Activated CD8-positive, alpha-beta memory T cell treated with anti-CD3 and anti-CD28 coated beads for 36 hours (primary cell): Measurements from ENCODE around the gene CCDC6. TPM values are rescaled to one million over a fixed set of nuclear protein-coding genes. Genes with fewer than 3 reads are reported as not detected.
"Not testable (repeated sequence)": the region's sequence is repeated elsewhere in the genome, so short reads cannot be mapped to it uniquely, and the experiment has no call there.

Source experiments
- CTCF ChIA-PET: fragments of 350-600 bp; sonication (Branson Sonifier 250); formaldehyde crosslinking; loops from one replicate; lab custom pipeline; 2021; ENCODE audit warnings: antibody characterized with exemption; lab: Charles Lee
- POLR2A ChIA-PET: fragments of 350-600 bp; sonication (Branson Sonifier 250); formaldehyde crosslinking; loops from one replicate; lab custom pipeline; 2021; ENCODE audit warnings: antibody characterized with exemption; lab: Charles Lee
- total RNA-seq, 2 experiments: library from RNA; stranded (reverse); gene quantifications; one replicate each; pipeline ENCODE4 v1.2.3, GENCODE V29; 2021

Gene CCDC6
- total RNA-seq = 10 to 100 TPM; 55.4 to 55.9 TPM

DNA sequence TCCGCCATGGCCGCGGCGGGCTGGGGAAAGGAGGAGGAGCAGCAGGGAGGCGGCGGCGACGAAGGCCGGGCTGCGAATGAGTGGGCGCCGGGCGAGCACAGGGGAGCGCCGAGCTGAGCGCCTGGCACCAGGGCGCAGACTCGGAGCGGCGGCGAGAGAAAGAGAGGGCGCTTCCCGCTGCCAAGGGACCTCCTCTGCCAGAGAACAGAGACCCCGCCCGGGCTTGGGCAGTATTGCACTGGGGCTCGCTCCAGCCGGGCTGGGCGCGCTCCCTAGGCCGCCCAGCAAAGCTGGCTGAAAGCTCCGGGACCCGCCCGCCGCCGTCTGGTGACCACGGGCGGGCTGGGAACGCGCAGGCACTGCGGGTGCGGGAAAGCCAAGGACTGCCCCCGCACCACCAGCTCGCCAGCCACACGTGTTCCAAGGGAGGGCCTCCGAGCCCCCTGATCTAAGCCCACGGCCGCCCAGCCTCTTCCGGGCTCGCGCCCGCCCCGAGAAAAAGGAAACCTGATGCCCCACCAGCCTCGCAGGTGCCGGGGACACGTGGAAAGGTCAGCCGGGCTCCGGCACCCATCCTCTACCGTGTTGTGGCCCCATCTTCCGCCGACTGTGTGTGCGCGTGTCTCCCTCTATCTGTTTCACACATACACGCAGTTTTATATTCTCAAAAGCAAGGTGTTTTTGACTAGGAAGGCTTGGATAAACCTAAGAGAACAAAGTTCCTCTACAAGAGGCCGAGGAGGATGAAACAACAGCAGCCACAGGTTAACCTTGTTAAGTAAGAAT is at the start of gene CCDC6:
Gene CCDC6 (minus strand): TSS at position 140 of the 786 bp plus-strand sequence. CDS start 132 bp downstream, at position 8.
- ChIA-PET CTCF (interaction anchor here (0.7 to 3.7 kb wide), 12 partner anchors 18 to 99 kb away, joined by 3 to 19 read pairs (median 5); no protein-coding TSS in a partner anchor), POLR2A (interaction anchor here (0.8 to 4.5 kb wide), 7 partner anchors 19 to 93 kb away, joined by 3 to 35 read pairs (median 7); no protein-coding TSS in a partner anchor)

DNA sequence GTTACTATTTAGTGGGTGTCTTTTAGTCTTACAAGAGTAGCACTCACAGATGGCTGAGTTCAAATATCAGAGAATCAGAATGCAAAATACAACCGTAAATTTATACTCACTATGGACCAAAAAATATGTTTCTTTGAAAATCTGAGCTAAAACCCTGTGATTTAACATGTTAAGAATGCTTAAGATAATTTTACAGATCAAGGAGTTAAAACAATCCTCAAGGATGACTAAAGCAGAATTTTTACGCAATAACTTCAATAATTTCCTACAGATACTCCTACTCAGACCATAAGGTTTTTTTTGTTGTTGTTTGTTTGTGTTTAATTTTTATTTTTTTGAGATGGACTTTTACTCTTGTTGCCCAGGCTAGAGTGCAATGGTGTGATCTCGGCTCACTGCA is 47.9 kb upstream of the CCDC6 start:
- CTCF ChIA-PET = no interaction called here
- POLR2A ChIA-PET = no interaction called here

DNA sequence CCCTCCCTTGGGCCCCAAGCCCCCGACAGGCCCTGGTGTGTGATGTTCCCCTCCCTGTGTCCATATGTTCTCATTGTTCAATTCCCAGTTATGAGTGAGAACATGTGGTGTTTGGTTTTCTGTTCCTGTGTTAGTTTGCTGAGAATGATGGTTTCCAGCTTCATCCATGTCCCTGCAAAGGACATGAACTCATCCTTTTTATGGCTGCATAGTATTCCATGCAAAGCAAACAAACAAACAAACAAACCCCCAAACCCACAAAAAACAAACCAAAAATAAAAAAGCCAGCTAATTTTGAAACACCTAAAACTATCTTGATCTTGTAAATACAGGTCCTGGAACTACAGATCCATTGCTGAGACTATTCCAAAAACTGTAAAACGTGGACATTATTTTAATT is 47.4 kb upstream of the CCDC6 start:
- POLR2A ChIA-PET, CTCF ChIA-PET: not testable (repeated sequence)

DNA sequence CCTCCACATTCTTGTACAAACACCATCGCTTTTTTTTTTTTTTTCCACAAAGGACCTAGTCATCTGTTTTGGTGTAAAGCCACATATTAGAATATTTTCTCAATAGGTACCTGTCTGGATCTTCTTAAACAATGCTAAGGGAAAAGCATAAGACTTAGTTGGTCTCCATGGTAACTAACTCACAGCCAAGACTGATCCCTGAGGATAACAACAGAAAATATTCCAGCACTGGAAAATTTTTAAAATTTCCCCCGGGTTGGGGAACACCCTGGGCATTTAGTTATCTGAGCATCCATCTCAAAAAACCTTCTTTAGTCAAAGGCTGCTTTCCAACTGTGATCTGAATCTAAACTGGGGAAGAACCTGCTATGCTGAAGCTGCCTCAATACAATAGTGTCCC is 43.7 kb upstream of the CCDC6 start:
- ChIA-PET POLR2A (no interaction called here), CTCF (no interaction called here)

DNA sequence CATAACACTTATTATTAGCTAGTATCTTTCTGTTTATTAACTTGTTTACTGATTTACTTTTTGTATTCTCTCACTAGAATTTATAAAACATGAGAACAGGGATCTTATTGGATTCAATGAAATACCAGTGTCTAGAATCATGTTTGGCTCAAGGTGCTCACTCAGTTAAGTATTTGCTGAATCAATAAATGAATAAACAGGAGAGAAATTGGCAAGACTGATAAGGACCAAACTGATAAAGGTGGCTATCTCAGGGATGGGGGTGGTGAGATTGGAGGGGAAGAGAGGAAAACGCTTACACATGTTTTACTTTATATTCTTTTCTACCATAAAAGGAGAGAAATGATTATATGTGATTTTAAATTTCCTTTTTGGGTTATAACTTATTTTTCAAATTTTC is 43.3 kb upstream of the CCDC6 start:
- ChIA-PET CTCF (no interaction called here), POLR2A (no interaction called here)

DNA sequence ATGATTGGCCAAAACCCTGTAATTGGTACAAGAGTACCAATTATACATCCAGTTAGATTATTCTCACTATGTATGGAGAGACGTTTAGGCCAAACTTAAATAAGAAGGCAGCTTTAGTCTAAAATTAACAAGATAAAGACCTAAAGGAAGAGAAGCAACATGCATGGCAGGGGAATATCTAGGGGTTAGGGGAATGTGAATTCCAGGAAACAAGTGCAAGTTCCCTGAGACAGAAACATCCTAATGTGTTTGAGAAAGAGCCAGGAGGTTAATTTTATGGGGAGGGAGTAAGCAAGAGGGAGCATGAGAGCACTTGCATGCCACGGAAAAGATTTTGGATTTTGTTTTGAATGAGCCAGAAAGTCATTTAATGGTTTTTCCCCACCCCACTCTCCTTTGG is 39.6 kb upstream of the CCDC6 start:
- POLR2A ChIA-PET = no interaction called here
- CTCF ChIA-PET = no interaction called here

DNA sequence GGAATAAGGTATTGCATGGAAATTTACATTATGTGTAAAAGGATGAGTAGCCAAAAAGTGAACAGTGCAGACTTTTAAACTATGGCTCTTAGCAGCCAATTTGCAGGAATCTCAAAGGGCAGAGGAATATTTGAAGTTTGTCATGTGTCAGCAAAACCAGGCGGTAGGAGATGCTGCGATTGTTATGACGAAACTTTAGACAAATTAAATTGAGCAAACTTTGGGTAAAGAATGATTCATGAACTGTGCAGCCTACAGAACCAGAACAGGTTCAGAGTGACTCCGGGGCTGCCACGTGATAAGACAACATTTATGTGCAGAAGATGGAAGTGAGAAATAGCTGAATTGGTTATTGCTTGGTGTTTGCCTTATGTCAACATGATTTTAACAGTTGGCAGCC is 39.2 kb upstream of the CCDC6 start:
- CTCF ChIA-PET = no interaction called here
- POLR2A ChIA-PET = no interaction called here

DNA sequence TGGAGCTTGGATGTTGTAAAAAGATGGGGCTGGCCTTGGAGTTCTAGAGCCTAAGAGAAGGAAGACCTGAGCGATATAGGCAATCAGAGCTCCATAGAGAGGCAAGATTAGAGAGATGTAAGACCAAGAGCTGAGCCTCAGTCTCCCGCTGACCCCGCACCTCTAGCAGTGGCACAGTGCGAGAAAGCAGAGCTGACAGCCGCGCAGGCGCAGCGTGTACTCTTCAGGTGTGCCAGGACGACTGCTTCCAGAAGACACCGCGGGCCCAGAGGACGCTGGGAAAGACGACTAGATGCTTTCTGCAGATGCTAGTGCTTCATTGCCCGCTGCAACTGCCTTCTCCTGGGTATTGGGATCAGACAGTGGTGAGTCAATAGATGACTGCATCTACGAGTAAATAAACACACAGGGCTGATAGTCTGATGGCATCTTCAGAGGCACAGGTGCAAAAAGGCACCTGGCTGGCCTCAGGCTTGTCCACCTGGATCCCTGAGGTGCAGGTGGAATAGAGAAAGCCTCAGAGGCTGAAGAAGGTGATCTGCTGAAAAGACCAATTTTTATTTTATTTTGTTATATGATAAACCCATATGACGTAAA is 38.1 kb upstream of the CCDC6 start:
- ChIA-PET POLR2A (no interaction called here), CTCF (no interaction called here)

DNA sequence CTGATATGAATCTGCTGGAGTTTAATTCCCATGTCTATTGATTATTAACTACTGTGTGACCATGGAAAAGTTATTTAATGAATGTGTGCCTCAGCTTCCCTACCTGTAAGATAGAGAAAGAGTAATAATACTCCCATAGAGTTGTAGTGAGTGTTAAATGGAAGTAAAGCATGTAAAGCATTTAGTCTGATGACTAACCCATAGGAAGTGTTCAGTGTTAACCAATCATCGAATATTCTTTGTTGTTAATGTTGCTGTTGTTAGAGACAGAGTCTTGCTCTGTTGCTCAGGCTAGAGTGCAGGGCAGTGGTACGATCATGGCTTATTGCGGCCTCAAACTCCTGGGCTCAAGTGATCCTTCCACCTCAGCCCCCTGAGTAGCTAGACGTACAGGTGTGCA is 36.2 kb upstream of the CCDC6 start:
- POLR2A ChIA-PET = no interaction called here
- CTCF ChIA-PET = interaction anchor here (1.1 kb wide), 1 partner anchor 9 kb away, joined by 3 read pairs; no protein-coding TSS in a partner anchor

DNA sequence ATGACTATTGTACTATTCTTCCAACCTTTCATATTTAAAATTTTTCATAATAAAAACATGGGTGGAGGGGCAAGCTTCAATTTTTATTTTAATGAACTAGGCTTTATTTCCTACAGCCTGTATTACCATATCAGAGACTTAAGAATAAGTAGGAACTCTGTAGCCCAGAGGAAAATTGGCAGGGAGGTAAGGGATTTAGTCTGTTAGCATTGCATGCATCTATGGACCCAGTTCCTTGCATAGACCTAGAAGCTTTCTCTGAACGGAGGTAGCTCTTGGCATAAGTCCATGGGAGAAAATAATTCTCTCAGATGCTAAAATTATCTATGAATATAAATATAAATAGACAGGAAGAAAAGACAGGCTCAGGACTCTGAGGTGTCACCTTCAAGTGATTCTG is 31.4 kb upstream of the CCDC6 start:
- ChIA-PET POLR2A (no interaction called here), CTCF (no interaction called here)

DNA sequence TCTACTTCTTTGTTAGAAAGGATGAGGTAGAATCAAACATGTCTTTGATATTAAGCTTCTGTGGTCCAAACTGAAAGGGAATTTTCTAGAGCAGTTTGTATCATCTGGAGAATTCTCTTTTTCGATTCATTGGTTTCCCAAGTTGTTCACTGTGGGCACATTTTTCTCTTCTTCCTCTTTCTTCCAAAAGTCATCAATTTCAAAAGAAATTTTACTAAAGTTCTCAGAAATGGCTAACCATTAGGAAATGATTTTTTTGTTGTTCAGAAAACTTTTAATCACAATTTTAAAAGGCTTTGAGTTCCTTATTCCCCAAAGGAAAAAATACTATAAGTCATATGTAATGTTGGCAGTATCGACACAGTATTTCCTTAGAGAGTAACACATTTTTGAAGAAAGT is 28.3 kb upstream of the CCDC6 start:
- POLR2A ChIA-PET = no interaction called here
- CTCF ChIA-PET = no interaction called here

DNA sequence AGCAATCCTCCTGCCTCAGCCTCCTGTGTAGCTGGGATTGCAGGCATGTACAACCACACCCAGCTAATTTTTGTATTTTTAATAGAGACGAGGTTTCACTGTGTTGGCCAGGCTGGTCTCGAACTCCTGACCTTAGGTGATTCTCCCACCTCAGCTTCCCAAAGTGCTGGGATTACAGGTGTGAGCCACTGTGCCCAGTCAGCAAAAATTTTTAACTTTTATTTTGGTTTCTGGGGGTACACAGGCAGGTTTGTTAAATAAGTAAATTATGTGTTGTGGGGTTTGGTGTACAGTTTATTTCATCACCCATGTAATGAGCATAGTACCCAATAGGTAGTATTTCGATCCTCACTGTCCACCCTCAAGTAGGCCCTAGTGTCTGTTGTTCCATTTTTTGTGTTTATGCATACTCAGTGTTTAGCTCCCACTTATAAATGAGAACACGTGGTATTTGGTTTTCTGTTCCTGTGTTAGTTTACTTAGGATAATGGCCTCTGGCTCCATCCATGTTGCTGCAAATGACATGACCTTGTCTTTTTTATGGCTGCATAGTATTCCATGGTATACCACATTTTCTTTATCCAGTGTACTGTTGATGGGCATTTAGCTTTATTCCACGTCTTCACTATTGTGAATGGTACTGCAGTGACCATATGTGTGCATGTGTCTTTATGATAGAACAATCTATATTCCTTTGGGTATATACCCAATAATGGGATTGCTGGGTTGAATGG is 24.6 kb upstream of the CCDC6 start:
- POLR2A ChIA-PET = not testable (repeated sequence)
- CTCF ChIA-PET = interaction anchor here (0.7 kb wide), 1 partner anchor 65 kb away, joined by 5 read pairs; no protein-coding TSS in a partner anchor

DNA sequence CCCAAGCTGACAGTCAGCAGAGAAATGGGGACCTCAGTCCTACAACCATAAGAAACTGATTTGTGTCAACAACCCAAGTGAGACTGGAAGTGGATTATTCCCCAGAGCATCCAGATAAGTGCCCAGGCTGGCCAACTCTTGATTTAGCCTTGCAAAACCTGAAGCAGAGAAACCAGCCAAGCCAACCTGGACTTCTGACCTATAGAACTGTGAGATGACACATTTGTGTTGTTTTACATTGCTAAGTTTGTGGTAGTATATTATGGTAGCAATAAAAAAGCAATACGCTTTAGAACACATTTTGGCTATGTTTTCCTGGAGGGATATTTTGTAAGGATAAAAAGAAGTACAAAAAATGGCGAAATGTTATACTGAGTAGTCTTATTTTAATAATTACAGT is 19.7 kb upstream of the CCDC6 start:
- ChIA-PET CTCF (no interaction called here), POLR2A (no interaction called here)

DNA sequence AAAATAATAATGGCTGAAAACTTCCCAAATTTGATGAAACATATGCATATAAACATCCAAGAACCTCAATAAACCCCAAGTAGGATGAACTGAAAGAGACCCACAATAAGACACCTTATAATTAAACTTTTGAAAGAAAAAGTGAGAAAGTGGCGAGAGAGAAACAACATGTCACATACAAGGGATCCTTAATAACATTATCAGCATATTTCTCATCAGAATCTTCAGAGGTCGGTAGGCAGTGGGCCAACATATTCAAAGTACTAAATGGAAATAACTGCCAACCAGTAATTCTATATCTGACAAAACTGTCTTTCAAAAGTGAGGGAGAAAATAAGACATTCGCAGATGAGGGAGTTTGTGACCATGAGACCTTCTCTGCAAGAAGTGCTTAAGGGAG is 16.6 kb upstream of the CCDC6 start:
- ChIA-PET CTCF (no interaction called here), POLR2A (no interaction called here)

DNA sequence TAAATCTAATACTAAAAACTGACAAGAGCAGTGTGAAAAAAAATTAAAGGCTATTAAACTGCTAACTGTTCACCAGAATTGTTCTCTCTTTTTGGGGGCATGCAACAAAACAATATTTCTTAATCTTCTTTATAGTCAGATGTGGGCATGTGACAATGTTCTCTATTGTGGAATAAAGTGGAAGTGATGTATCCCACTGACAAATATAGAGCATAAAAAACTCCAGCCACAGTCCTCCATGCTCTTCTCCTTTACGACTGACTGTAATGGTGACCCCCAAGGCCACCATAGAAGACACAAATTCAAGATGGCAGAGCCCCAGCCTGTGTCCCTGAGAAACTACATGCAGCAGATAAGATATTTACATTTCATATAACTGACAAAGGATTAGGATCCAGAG is 11.6 kb upstream of the CCDC6 start:
- ChIA-PET CTCF (no interaction called here), POLR2A (no interaction called here)

DNA sequence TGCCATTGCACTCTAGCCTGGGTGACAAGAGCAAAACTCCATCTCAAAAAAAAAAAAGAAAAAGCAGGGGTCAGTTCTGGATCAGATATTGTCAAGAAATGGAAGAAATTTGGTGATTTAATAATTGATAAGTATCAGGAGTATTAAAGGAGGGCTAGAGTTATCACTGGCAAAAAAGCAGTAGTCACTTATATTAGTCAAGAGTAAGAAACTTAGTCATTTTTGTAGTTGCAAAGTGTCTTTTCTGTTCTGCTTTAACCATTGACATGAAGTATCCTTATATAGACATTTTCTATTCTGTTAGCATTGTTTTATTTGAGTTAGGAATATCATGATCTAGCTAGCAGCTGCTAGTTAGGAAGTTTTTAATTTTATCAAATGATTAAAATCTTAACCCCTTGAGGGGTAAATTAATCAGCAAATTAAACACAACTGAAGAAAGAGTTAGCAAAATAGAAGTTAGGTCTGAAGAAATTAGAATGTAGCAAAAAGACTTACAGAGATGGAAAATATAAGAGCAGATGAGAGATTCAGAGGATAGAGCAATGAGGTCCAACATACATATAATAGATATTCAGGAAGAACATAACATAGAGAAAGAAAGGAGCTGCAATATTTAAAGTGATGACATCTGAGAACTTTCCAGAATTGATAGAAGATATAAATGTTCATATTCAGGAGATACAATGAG is 7.3 kb upstream of the CCDC6 start:
- ChIA-PET POLR2A (no interaction called here), CTCF (no interaction called here)

DNA sequence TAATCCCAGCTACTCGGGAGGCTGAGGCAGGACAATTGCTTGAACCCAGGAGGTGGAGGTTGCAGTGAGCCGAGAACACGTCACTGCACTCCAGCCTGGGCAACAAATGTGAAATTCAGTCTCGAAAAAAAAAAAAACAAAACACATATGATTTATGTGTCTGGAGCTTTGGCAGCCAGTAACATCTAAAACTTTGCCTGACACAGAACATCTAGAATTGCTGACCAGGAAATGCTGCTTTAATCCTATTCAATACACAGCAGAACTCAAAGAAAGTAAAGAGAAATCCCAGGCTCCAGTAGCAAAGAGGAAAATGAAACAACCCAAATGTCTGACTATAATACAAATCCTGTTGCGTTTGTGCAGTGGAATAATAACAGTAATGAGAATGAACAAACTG is 4.5 kb upstream of the CCDC6 start:
- POLR2A ChIA-PET = no interaction called here

DNA sequence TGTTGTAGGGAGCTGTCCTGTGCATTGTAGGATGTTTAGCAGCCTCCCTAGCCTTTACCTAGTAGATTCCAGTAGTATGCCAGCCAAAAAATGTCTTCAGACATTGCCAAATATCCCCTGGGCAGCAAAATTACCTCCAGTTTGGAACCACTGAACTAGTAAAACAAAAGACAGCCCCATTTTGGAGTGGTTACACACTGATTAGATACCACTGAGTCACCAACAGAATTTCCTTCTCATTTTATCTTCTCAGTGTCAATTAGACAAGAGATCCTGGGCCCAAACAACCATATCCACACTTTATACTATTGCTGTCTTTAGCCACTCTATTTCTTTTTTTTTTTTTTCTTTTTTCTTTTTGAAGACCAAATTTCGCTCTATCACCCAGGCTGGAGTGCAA is 3.5 kb upstream of the CCDC6 start:
- POLR2A ChIA-PET = no interaction called here
- CTCF ChIA-PET = interaction anchor here (0.7 to 1.2 kb wide), 2 partner anchors 24 to 1965 kb away, joined by 3 to 4 read pairs; no protein-coding TSS in a partner anchor

More for the DNA sequence above, 4.5 kb upstream of the CCDC6 start:
- CTCF ChIA-PET = interaction anchor here (1.2 kb wide), 1 partner anchor 25 kb away, joined by 3 read pairs; no protein-coding TSS in a partner anchor

DNA sequence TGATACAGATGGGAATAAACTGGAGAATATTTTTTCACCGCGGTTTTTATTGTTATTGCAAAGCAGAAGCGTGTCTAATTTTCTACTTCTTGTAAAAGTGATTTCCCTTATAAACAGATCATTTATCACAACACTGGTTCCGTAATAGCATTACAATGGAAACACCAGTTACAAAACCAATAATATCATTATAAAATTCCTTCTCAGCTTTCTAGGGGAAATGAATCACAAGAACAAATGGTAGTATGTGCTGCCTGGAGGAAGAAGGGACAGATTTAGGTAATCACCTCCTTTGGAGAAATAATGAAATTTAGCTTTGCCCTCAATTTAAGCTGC is 2.4 kb upstream of the CCDC6 start:
- CTCF ChIA-PET = interaction anchor here (1.6 to 3.1 kb wide), 3 partner anchors 29 to 74 kb away, joined by 4 to 19 read pairs (median 9); no protein-coding TSS in a partner anchor
- POLR2A ChIA-PET = interaction anchor here (4.5 kb wide), 1 partner anchor 31 kb away, joined by 35 read pairs; no protein-coding TSS in a partner anchor
